Upper lobe of right lung (tissue), 1 donor: Measurements from ENCODE around the gene CAP2. TPM values are rescaled to one million over a fixed set of nuclear protein-coding genes. Genes with fewer than 3 reads are reported as not detected.

Experiments
- ATAC-seq: fragments of 200-7000 bp; cut with Tn5 transposase; one replicate; pipeline ENCODE4 v1.9.1; 2020; ENCODE audit warnings: mild to moderate bottlenecking, moderate library complexity
- DNase-seq: peaks from one replicate; pipeline ENCODE4 v3.0.0-alpha.2; 2020
- H3K27ac ChIP-seq: fragments of 200-600 bp; one replicate; pipeline ENCODE4 v1.8.0; 2022
- H3K27me3 ChIP-seq: fragments of 200-600 bp; one replicate; pipeline ENCODE4 v1.8.0; 2022; ENCODE audit warnings: mild to moderate bottlenecking
- H3K36me3 ChIP-seq: fragments of 200-600 bp; one replicate; pipeline ENCODE4 v1.8.0; 2022
- H3K4me1 ChIP-seq: fragments of 200-600 bp; one replicate; pipeline ENCODE4 v1.8.0; 2022
- H3K4me3 ChIP-seq: fragments of 200-600 bp; one replicate; pipeline ENCODE4 v1.8.0; 2022; ENCODE audit warnings: mild to moderate bottlenecking
- H3K9me3 ChIP-seq: fragments of 200-600 bp; one replicate; pipeline ENCODE4 v1.8.0; 2022
- intact Hi-C: fragments of 100-400 bp; cut with DNase I; formaldehyde crosslinking; loops from one replicate; pipeline ENCODE4 v1.11.0; 2022
- total RNA-seq: library from RNA; stranded (reverse); fragmentation: NEBNext Ultra II Directional; extraction: Animal tissue kit (Norgen Biotek cat#: 25700); gene quantifications from one replicate; pipeline ENCODE4 v1.2.1, GENCODE V29; 2021
- TF ChIP-seq, protein P1 (sequence below): fragments of 200-600 bp; IDR thresholded peaks from one replicate; pipeline ENCODE4 v1.8.0; 2022; ENCODE audit warnings: antibody characterized with exemption
- donor health status: DM: no; HTN: yes; CAD: no; lungs with severe emphysema.

CAP2 gene
- total RNA-seq, 1 donor from 2014 or later = 7.2 TPM

- Histone ChIP-seq H3K36me3 (no peaks in the 10 kb centered on the region), H3K9me3 (no peaks in the 10 kb centered on the region), H3K27me3 (no peaks in the 10 kb centered on the region), H3K4me1 (no peaks in the 10 kb centered on the region), H3K27ac (no peak overlapping the region), H3K4me3 (no peak overlapping the region)
- no peak for ATAC-seq
- DNase-seq = no peak
- intact Hi-C loops = no loop called here
- TF ChIP-seq, protein P1, sequence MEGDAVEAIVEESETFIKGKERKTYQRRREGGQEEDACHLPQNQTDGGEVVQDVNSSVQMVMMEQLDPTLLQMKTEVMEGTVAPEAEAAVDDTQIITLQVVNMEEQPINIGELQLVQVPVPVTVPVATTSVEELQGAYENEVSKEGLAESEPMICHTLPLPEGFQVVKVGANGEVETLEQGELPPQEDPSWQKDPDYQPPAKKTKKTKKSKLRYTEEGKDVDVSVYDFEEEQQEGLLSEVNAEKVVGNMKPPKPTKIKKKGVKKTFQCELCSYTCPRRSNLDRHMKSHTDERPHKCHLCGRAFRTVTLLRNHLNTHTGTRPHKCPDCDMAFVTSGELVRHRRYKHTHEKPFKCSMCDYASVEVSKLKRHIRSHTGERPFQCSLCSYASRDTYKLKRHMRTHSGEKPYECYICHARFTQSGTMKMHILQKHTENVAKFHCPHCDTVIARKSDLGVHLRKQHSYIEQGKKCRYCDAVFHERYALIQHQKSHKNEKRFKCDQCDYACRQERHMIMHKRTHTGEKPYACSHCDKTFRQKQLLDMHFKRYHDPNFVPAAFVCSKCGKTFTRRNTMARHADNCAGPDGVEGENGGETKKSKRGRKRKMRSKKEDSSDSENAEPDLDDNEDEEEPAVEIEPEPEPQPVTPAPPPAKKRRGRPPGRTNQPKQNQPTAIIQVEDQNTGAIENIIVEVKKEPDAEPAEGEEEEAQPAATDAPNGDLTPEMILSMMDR = no peak
Measured at GRCh38 chr6:17456711-17457110, 63.3 kb downstream of the CAP2 start.

GRCh38 chr6:17457405-17457804 lies 64.0 kb downstream of the CAP2 start:
- no peak overlapping the region for H3K27ac ChIP-seq
- no peaks in the 10 kb centered on the region for H3K4me1 ChIP-seq
- H3K4me3 ChIP-seq = no peak overlapping the region
- ATAC-seq (no peak), DNase-seq (no peak)
- H3K36me3 ChIP-seq = no peaks in the 10 kb centered on the region
- TF ChIP-seq, protein P1 = no peak
- no peaks in the 10 kb centered on the region for H3K9me3 ChIP-seq
- intact Hi-C loops = no loop called here
- no peaks in the 10 kb centered on the region for H3K27me3 ChIP-seq

DNA sequence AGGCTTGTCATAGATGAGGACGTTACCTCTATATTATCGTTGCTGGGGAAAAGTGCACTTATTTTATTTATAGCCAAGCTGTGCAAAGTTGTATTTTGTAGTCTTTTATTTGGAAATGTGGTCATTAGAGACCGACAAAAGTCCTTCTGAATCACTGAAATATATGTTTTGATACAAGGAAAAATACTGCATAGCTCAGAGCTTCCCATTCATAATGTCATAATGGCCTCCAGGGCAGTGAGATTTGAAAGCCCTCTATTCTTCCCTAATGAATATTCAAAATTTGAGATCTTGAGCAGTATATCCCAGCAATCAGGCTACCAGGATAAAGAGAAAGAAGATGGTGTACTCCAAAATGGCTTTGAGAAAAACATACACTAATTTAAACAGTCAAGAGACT lies 64.6 kb downstream of the CAP2 start:
- no peak for DNase-seq
- TF ChIP-seq, protein P1 = no peak
- ATAC-seq = no peak
- Histone ChIP-seq H3K9me3 (no peaks in the 10 kb centered on the region), H3K4me1 (no peaks in the 10 kb centered on the region), H3K4me3 (no peak overlapping the region), H3K27ac (no peak overlapping the region), H3K36me3 (no peaks in the 10 kb centered on the region), H3K27me3 (no peaks in the 10 kb centered on the region)
- intact Hi-C loops = no loop called here

GRCh38 chr6:17458966-17459365 lies 65.6 kb downstream of the CAP2 start:
- TF ChIP-seq, protein P1 = no peak
- Histone ChIP-seq H3K27ac (no peak overlapping the region), H3K4me1 (no peaks in the 10 kb centered on the region), H3K4me3 (no peak overlapping the region), H3K9me3 (no peaks in the 10 kb centered on the region), H3K27me3 (no peaks in the 10 kb centered on the region), H3K36me3 (no peaks in the 10 kb centered on the region)
- intact Hi-C loops = no loop called here
- DNase-seq (no peak), ATAC-seq (no peak)

- Histone ChIP-seq H3K9me3 (no peaks in the 10 kb centered on the region), H3K27me3 (no peaks in the 10 kb centered on the region), H3K4me1 (no peaks in the 10 kb centered on the region), H3K27ac (no peak overlapping the region), H3K36me3 (no peaks in the 10 kb centered on the region), H3K4me3 (no peak overlapping the region)
- intact Hi-C loops = no loop called here
- TF ChIP-seq, protein P1 = no peak
- DNase-seq = no peak
- ATAC-seq = no peak
Measured at GRCh38 chr6:17460862-17461261, 67.5 kb downstream of the CAP2 start.

GRCh38 chr6:17466147-17466546 lies 72.8 kb downstream of the CAP2 start:
- intact Hi-C loops = no loop called here
- TF ChIP-seq, protein P1 = no peak
- Histone ChIP-seq H3K4me3 (no peak overlapping the region), H3K9me3 (no peaks in the 10 kb centered on the region), H3K4me1 (peaks cover 10% of the 10 kb centered on the region), H3K36me3 (no peaks in the 10 kb centered on the region), H3K27me3 (no peaks in the 10 kb centered on the region), H3K27ac (no peak overlapping the region)
- DNase-seq (no peak), ATAC-seq (no peak)
